ENCODE results near the gene FCHSD2. TPM values are rescaled to one million over a fixed set of nuclear protein-coding genes. Genes with fewer than 3 reads are reported as not detected.
"Not testable (repeated sequence)": the region's sequence is repeated elsewhere in the genome, so short reads cannot be mapped to it uniquely, and the experiment has no call there.

Gene FCHSD2
- total RNA-seq, 2 donors from 2014 or later, result 12.1 to 20.9 TPM

GRCh38 chr11:72863091-72863490 lies 279.0 kb downstream of the FCHSD2 start:
- Histone ChIP-seq H3K36me3 (no peaks in the 10 kb centered on the region), H3K9ac (ENCODE audit: low read depth in 2 of 2, low read length in 2 of 2) (no peak overlapping the region), H3K4me1 (no peaks in the 10 kb centered on the region), H3K4me3 (no peak overlapping the region), H3K9me3 (no peaks in the 10 kb centered on the region), H3K27ac (no peak overlapping the region), H3K27me3 (no peaks in the 10 kb centered on the region)
- DNase-seq, result no peak
- TF ChIP-seq CTCF (IDR thresholded peaks at IDR 0.05), result no peak
- intact Hi-C loops (cut with DNase I), result no loop called here

GRCh38 chr11:72860592-72860991 lies 281.5 kb downstream of the FCHSD2 start:
- no peak overlapping the region for H3K27ac ChIP-seq
- no peak overlapping the region for H3K4me3 ChIP-seq
- H3K9ac ChIP-seq (ENCODE audit: low read depth in 2 of 2, low read length in 2 of 2), result no peak overlapping the region
- H3K4me1 ChIP-seq, result no peaks in the 10 kb centered on the region
- no peaks in the 10 kb centered on the region for H3K27me3 ChIP-seq
- no peaks in the 10 kb centered on the region for H3K9me3 ChIP-seq
- no peak for DNase-seq
- no peak for TF ChIP-seq CTCF (IDR thresholded peaks at IDR 0.05)
- intact Hi-C loops (cut with DNase I), result no loop called here
- no peaks in the 10 kb centered on the region for H3K36me3 ChIP-seq

- no peaks in the 10 kb centered on the region for H3K27me3 ChIP-seq
- TF ChIP-seq CTCF (IDR thresholded peaks at IDR 0.05), result no peak
- H3K36me3 ChIP-seq, result no peaks in the 10 kb centered on the region
- DNase-seq, result no peak
- H3K27ac ChIP-seq, result no peak overlapping the region
- no peak overlapping the region for H3K9ac ChIP-seq (ENCODE audit: low read depth in 2 of 2, low read length in 2 of 2)
- no peak overlapping the region for H3K4me3 ChIP-seq
- no peaks in the 10 kb centered on the region for H3K9me3 ChIP-seq
- intact Hi-C loops (cut with DNase I), result no loop called here
- H3K4me1 ChIP-seq, result no peaks in the 10 kb centered on the region
Observed at GRCh38 chr11:72860010-72860409, 282.1 kb downstream of the FCHSD2 start.

GRCh38 chr11:72859126-72859525 lies 283.0 kb downstream of the FCHSD2 start:
- Histone ChIP-seq H3K4me3 (no peak overlapping the region), H3K9ac (ENCODE audit: low read depth in 2 of 2, low read length in 2 of 2) (no peak overlapping the region), H3K4me1 (no peaks in the 10 kb centered on the region), H3K36me3 (no peaks in the 10 kb centered on the region), H3K27ac (no peak overlapping the region), H3K9me3 (no peaks in the 10 kb centered on the region), H3K27me3 (no peaks in the 10 kb centered on the region)
- no peak for TF ChIP-seq CTCF (IDR thresholded peaks at IDR 0.05)
- intact Hi-C loops (cut with DNase I), result no loop called here
- no peak for DNase-seq

- H3K9me3 ChIP-seq; H3K36me3 ChIP-seq; H3K9ac ChIP-seq (ENCODE audit: low read depth in 2 of 2, low read length in 2 of 2); DNase-seq; intact Hi-C loops (cut with DNase I); H3K27me3 ChIP-seq; H3K4me1 ChIP-seq; H3K27ac ChIP-seq; H3K4me3 ChIP-seq: not testable (repeated sequence)
Observed at GRCh38 chr11:72858267-72858666, 283.9 kb downstream of the FCHSD2 start.

GRCh38 chr11:72856551-72857345 lies 285.4 kb downstream of the FCHSD2 start:
- intact Hi-C loops (cut with DNase I), result no loop called here
- H3K36me3 ChIP-seq, result no peaks in the 10 kb centered on the region
- H3K4me3 ChIP-seq, result no peak overlapping the region
- no peaks in the 10 kb centered on the region for H3K9me3 ChIP-seq
- no peaks in the 10 kb centered on the region for H3K27me3 ChIP-seq
- no peak for TF ChIP-seq CTCF (IDR thresholded peaks at IDR 0.05)
- no peaks in the 10 kb centered on the region for H3K4me1 ChIP-seq
- H3K27ac ChIP-seq, result no peak overlapping the region
- H3K9ac ChIP-seq (ENCODE audit: low read depth in 2 of 2, low read length in 2 of 2), result no peak overlapping the region
- no peak for DNase-seq

All from colonic mucosa (tissue), 4 donors.